AG10803 (cell line): Measurements from ENCODE around the gene TEX38.
"Not testable (repeated sequence)": the region's sequence is repeated elsewhere in the genome, so short reads cannot be mapped to it uniquely, and the experiment has no call there.

Source experiments
- DNase-seq: peaks from one replicate; pipeline ENCODE4 v3.0.0; 2010; ENCODE audit warnings: low read depth
- H3K4me3 ChIP-seq: 2 replicates; pipeline ENCODE4 v1.5.1; 2011; ENCODE audit warnings: mild to moderate bottlenecking, low read length, control low read depth
- CTCF ChIP-seq: conservative IDR thresholded peaks from 2 replicates; pipeline ENCODE4 v1.5.1; 2011; ENCODE audit warnings: mild to moderate bottlenecking, low read length, control low read depth, inconsistent platforms

TEX38 gene

GRCh38 chr1:46692811-46693770, 21.4 kb downstream of the TEX38 start:
- no peak for TF ChIP-seq CTCF
- H3K4me3 ChIP-seq = no peak overlapping the region
- no peak for DNase-seq

- not testable (repeated sequence) for H3K4me3 ChIP-seq, DNase-seq
Measured at GRCh38 chr1:46694676-46695075, 23.0 kb downstream of the TEX38 start.

GRCh38 chr1:46697053-46697452, 25.4 kb downstream of the TEX38 start:
- DNase-seq = no peak
- TF ChIP-seq CTCF = no peak
- H3K4me3 ChIP-seq = no peak overlapping the region

- no peak for TF ChIP-seq CTCF
- DNase-seq = no peak
- H3K4me3 ChIP-seq = no peak overlapping the region
Measured at GRCh38 chr1:46699666-46700065, 28.0 kb downstream of the TEX38 start.

GRCh38 chr1:46703927-46704641, 32.4 kb downstream of the TEX38 start:
- no peak overlapping the region for H3K4me3 ChIP-seq
- DNase-seq = no peak
- TF ChIP-seq CTCF = no peak

- DNase-seq = no peak
Measured at GRCh38 chr1:46705408-46705807, 33.8 kb downstream of the TEX38 start.

GRCh38 chr1:46708121-46708520, 36.5 kb downstream of the TEX38 start:
- no peak overlapping the region for H3K4me3 ChIP-seq
- no peak for TF ChIP-seq CTCF
- DNase-seq = no peak

More at GRCh38 chr1:46705408-46705807, 33.8 kb downstream of the TEX38 start:
- no peak overlapping the region for H3K4me3 ChIP-seq
- TF ChIP-seq CTCF = no peak
